ENCODE data around the gene NFIB.

- peak; percentile 88 to 94 (median 93) for TF ChIP-seq CTCF (optimal IDR thresholded peaks at IDR 0.05 in 1 of 3, IDR thresholded peaks at IDR 0.05 in 1 of 3, conservative IDR thresholded peaks at IDR 0.05 in 1 of 3; ENCODE audit: extremely low read depth in 1 of 3, insufficient read depth in 2 of 3, low read length in 3 of 3)
- TF ChIP-seq EZH2 (IDR thresholded peaks at IDR 0.05; ENCODE audit: low read length): no peak
These were observed 39.5 kb upstream of the NFIB start for GRCh38 chr9:14353222-14354056.

Data from keratinocyte (primary cell).